GM12878 (cell line): ENCODE data around the gene METTL1. TPM values are rescaled to one million over a fixed set of nuclear protein-coding genes. Genes with fewer than 3 reads are reported as not detected.

ENCODE experiments used
- ATAC-seq: fragments of 200-7000 bp; cut with Tn5 transposase; 3 replicates; pipeline ENCODE4 v1.9.1; 2020; ENCODE audit warnings: mild to moderate bottlenecking, moderate library complexity
- BruUV-seq: library from RNA; stranded (reverse); fragments of 400-500 nt; replicated peaks from 2 replicates; lab custom pipeline; 2021; lab: Mats Ljungman, UMichigan
- CTCF ChIA-PET: fragments of 300-600 bp; sonication (Branson Sonifier 250); formaldehyde crosslinking; extraction: SDS; loops from one replicate; lab custom pipeline; 2021; ENCODE audit warnings: inconsistent platforms; lab: Yijun Ruan, JAX
- POLR2A ChIA-PET: fragments of 350-600 bp; formaldehyde crosslinking; extraction: SDS; loops from one replicate; lab custom pipeline; 2021; ENCODE audit warnings: inconsistent platforms; lab: Charles Lee
- RAD21 ChIA-PET: fragments of 300-600 bp; sonication (Branson Sonifier 250); formaldehyde crosslinking; loops from one replicate; lab custom pipeline; 2023; ENCODE audit warnings: antibody characterized with exemption; ENCODE audit not compliant: unreplicated experiment; lab: Charles Lee
- SMC1A ChIA-PET: fragments of 300-600 bp; sonication (Branson Sonifier 250); formaldehyde crosslinking; loops from one replicate; lab custom pipeline; 2023; ENCODE audit not compliant: unreplicated experiment, uncharacterized antibody; lab: Charles Lee
- DNase-seq: peaks from one replicate; pipeline ENCODE4 v3.0.0-alpha.2; 2011; ENCODE audit warnings: low read depth, low spot score
- FAIRE-seq: peaks from 3 replicates; lab custom pipeline; 2011; peaks lifted over from hg19 to GRCh38; lab: Jason Lieb, UNC
- H2AFZ ChIP-seq: 2 replicates; pipeline ENCODE4 v1.6.0; 2011; ENCODE audit warnings: low read depth, low read length, control low read depth; ENCODE audit not compliant: control insufficient read depth
- H3K27ac ChIP-seq: 2 replicates; pipeline ENCODE4 v1.5.1; 2011; ENCODE audit warnings: control low read depth; ENCODE audit not compliant: control insufficient read depth, insufficient read depth
- H3K27me3 ChIP-seq, 2 experiments: replicated peaks in 1 of 2; 2 replicates each; pipeline versions ENCODE4 v1.6.0 to v1.6.1; 2011; ENCODE audit warnings: low read length in 1 of 2; ENCODE audit not compliant: control insufficient read depth in 2 of 2, insufficient read depth in 2 of 2
- H3K36me3 ChIP-seq, 2 experiments: 2 replicates each; pipeline ENCODE4 v1.5.1; 2011; ENCODE audit warnings: low read length in 1 of 2; ENCODE audit not compliant: control insufficient read depth in 2 of 2, insufficient read depth in 2 of 2
- H3K4me1 ChIP-seq: 2 replicates; pipeline ENCODE4 v1.6.1; 2011; ENCODE audit warnings: mild to moderate bottlenecking, low read length, moderate library complexity, mixed read lengths; ENCODE audit not compliant: control insufficient read depth, insufficient read depth
- H3K4me2 ChIP-seq: 2 replicates; pipeline ENCODE4 v1.6.0; 2011; ENCODE audit warnings: control low read depth; ENCODE audit not compliant: control insufficient read depth, insufficient read depth
- H3K4me3 ChIP-seq: fragments of 200-600 bp; sonication (generic); 2 replicates; pipeline ENCODE4 v1.5.1; 2016
- H3K79me2 ChIP-seq: 2 replicates; pipeline ENCODE4 v1.6.0; 2011; ENCODE audit warnings: low read length; ENCODE audit not compliant: control insufficient read depth, insufficient read depth
- H3K9ac ChIP-seq: 2 replicates; pipeline ENCODE4 v1.8.0; 2011; ENCODE audit warnings: low read length, control low read depth, mixed read lengths; ENCODE audit not compliant: control insufficient read depth, insufficient read depth
- H3K9me3 ChIP-seq: replicated peaks from 3 replicates; pipeline ENCODE4 v1.5.1; 2011; ENCODE audit warnings: mild to moderate bottlenecking, low read length; ENCODE audit not compliant: control insufficient read depth, insufficient read depth
- H4K20me1 ChIP-seq: 2 replicates; pipeline ENCODE4 v1.6.0; 2011; ENCODE audit not compliant: control insufficient read depth, insufficient read depth
- CBX5 ChIP-seq: sonication (generic); IDR thresholded peaks from 2 replicates; pipeline ENCODE4 v1.6.1; 2016; ENCODE audit warnings: low read depth, moderate library complexity, mild to moderate bottlenecking, inconsistent platforms
- ETV6 ChIP-seq, 2 experiments: fragments of 450-650 bp in 1 of 2; IDR thresholded peaks in 1 of 2; conservative IDR thresholded peaks in 1 of 2; 2 replicates each; pipeline ENCODE4 v1.6.1; 2014; ENCODE audit warnings: antibody characterized with exemption in 1 of 2, borderline replicate concordance in 1 of 2, low read depth in 1 of 2, mild to moderate bottlenecking in 1 of 2, moderate library complexity in 1 of 2
- IKZF1 ChIP-seq: fragments of 450-650 bp; conservative IDR thresholded peaks from 2 replicates; pipeline ENCODE4 v1.6.1; 2017; ENCODE audit warnings: antibody characterized with exemption, mild to moderate bottlenecking
- KLF5 ChIP-seq: fragments of 450-650 bp; IDR thresholded peaks from 2 replicates; pipeline ENCODE4 v1.6.1; 2014; ENCODE audit warnings: mild to moderate bottlenecking; ENCODE audit not compliant: partially characterized antibody
- SMC3 ChIP-seq: IDR thresholded peaks from 2 replicates; pipeline ENCODE4 v1.6.1; 2011; ENCODE audit warnings: low read length, improper control_type of control experiment, borderline replicate concordance
- SPI1 ChIP-seq: IDR thresholded peaks from 2 replicates; pipeline ENCODE4 v1.6.1; 2011; ENCODE audit warnings: low read depth, mild to moderate bottlenecking, low read length, moderate library complexity, borderline replicate concordance; ENCODE audit not compliant: insufficient read depth
- WGBS: methylation state at CpG from one replicate; pipeline ENCODE4 v1.1.6; 2016; ENCODE audit warnings: low lambda C conversion rate; ENCODE audit not compliant: insufficient replicate concordance, insufficient coverage; ENCODE audit errors: missing lambda C conversion rate; 5-methylcytosine and 5-hydroxymethylcytosine counted together
- in situ Hi-C: fragments of 300-500 bp; cut with MboI; formaldehyde crosslinking; loops from 9 replicates; pipeline ENCODE4 v1.14.3; 2018; ENCODE audit warnings: mixed read lengths
- intact Hi-C: fragments of 100-400 bp; cut with micrococcal nuclease; formaldehyde crosslinking; loops from one replicate; pipeline ENCODE4 v1.14.2; 2022; ENCODE audit not compliant: unreplicated experiment
- polyA plus RNA-seq, 11 experiments: library from polyadenylated mRNA; depleted of rRNA in 4 of 11; unstranded in 6 of 11; stranded (reverse) in 5 of 11; fragments of >200 nt; fragmentation: Nextera tagmentation in 4 of 11; fragmentation: Illumina TruSeq in 1 of 11; extraction: Ambion mirVana in 4 of 11; extraction: Trizol in 1 of 11; gene quantifications; 1 replicate in 1 of 11; 2 replicates in 10 of 11; pipeline versions ENCODE4 v1.2.1 to v1.2.3, GENCODE V29; 2011 to 2016; ENCODE audit warnings: inconsistent platforms in 2 of 11, missing spikeins in 2 of 11, low read depth in 1 of 11
- total RNA-seq, 4 experiments: library from RNA; depleted of rRNA in 3 of 4; stranded (reverse); fragments of >200 nt in 3 of 4; fragmentation: Illumina TruSeq in 1 of 4; extraction: Trizol in 1 of 4; gene quantifications; 2 replicates each; pipeline versions ENCODE4 v1.2.1 to v1.2.3, GENCODE V29; 2013 to 2021
- TF ChIP-seq, protein P1 (sequence below): fragments of 450-650 bp; IDR thresholded peaks from 2 replicates; pipeline ENCODE4 v1.6.1; 2014; ENCODE audit warnings: mild to moderate bottlenecking

The METTL1 gene
- total and polyA plus RNA-seq, 10 of the 15 experiments (the other 5 are each of a cell fraction or from before 2014, with no cell fraction given) = 11.3 to 44.3 (median 30.6) TPM

DNA sequence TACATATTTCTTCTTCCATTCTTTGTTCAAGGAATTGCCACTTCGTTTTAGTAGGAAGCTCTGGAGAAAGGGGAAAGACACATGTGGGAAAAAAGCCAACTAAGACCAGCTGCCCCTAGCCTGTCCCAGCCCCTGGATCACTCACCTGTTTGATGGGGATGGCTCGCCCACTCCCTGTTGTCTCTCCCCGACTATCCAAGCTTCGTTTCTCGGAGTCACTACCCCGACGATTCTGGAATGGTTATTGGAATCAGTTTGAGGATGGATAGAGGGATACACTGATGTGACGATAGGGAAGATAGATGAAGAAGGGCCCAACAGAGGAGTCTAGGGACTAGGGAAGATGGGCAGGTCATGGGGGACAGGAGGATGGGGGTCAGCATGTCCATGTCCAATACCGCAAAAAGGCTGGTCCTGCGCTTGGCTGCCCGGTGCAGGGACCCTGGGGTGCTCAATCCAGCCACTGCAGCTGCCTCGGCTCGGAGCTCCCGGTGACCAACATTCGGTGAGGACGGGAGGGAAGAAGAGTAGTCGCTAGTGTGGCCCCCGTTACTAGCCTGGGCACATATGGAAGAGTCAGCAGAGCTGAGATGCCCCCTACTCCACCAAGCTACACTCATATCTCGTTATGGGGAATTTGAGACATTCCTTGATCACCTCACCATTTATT is 40.4 kb downstream of the METTL1 start:
- H3K27me3 ChIP-seq = no peaks in the 10 kb centered on the region
- TF ChIP-seq, protein P1, sequence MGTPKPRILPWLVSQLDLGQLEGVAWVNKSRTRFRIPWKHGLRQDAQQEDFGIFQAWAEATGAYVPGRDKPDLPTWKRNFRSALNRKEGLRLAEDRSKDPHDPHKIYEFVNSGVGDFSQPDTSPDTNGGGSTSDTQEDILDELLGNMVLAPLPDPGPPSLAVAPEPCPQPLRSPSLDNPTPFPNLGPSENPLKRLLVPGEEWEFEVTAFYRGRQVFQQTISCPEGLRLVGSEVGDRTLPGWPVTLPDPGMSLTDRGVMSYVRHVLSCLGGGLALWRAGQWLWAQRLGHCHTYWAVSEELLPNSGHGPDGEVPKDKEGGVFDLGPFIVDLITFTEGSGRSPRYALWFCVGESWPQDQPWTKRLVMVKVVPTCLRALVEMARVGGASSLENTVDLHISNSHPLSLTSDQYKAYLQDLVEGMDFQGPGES = no peak
- TF ChIP-seq SMC3 (no peak), ETV6 (conservative IDR thresholded peaks at IDR 0.05 in 1 of 2, IDR thresholded peaks at IDR 0.05 in 1 of 2; ENCODE audit: borderline replicate concordance in 1 of 2, low read depth in 1 of 2) (no peak), KLF5 (no peak), SPI1 (no peak), IKZF1 (no peak), CBX5 (no peak)
- CTCF ChIA-PET = interaction anchor here (0.7 to 1.2 kb wide), 4 partner anchors 9 to 482 kb away, joined by 3 to 4 read pairs (median 4); no protein-coding TSS in a partner anchor
- no peaks in the 10 kb centered on the region for H4K20me1 ChIP-seq
- no peak overlapping the region for H3K27ac ChIP-seq
- BruUV-seq = no TSS peak
- POLR2A ChIA-PET = no interaction called here
- no peak overlapping the region for H3K9ac ChIP-seq
- FAIRE-seq (no peak), DNase-seq (no peak), ATAC-seq (no peak)
- in situ Hi-C loops (no loop called here), intact Hi-C loops (no loop called here)
- SMC1A ChIA-PET = interaction anchor here (1.9 kb wide), 1 partner anchor 10 kb away, joined by 5 read pairs; no protein-coding TSS in a partner anchor
- H3K4me1 ChIP-seq = no peaks in the 10 kb centered on the region
- 95% methylated on average over 19 of the region's 19 CpGs for WGBS
- H3K36me3 ChIP-seq = peaks cover 8 to 12% of the 10 kb centered on the region in 2 experiments
- H3K79me2 ChIP-seq = no peaks in the 10 kb centered on the region
- RAD21 ChIA-PET = no interaction called here
- no peak overlapping the region for H3K4me3 ChIP-seq
- H2AFZ ChIP-seq = no peak overlapping the region
- no peak overlapping the region for H3K4me2 ChIP-seq
- H3K9me3 ChIP-seq = no peaks in the 10 kb centered on the region
